ENCODE measurements around the gene WDR1. TPM values are rescaled to one million over a fixed set of nuclear protein-coding genes. Genes with fewer than 3 reads are reported as not detected.

The WDR1 gene
- total and polyA plus RNA-seq, 8 donors = 30.0 to 102 (median 57.7) TPM

DNA sequence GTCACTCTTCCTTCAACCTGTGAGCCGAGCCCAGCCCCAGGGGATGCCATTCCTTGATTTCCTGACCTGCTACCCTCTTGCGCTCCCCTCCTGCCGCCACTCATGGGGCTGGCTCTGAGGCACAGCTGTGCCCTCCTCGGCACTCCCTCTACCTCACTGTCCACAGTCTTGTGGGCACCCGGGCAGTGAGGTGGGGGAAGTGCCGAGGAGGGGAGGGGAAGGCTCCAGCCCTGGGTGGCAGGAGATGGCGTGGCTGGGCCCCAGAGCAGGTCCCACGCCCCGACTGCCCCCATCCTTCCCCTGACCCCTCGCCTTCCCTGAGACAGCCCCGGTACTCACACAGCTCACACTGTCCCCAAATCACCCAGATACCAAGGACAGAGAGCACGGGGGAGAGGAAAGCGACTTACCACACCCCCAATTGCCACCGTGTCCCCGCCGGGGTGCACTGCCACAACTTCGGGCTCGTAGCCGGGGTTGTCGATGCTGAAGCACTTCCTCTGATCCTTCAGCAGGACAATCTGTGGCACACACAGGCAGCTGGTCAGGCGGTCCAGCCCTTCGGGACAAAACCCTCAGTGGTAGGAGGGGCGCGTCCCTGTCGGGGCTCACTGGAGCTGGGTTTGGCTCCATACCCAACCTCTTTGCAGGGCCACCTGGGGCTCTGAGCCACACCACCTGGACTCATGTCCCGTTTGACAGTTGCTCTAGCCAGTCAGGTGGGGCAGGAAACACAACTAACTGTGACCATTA lies 37.9 kb downstream of the WDR1 start:
- 92 to 94% methylated on average over 25 to 26 of the region's 26 CpGs for WGBS, 2 donors

DNA sequence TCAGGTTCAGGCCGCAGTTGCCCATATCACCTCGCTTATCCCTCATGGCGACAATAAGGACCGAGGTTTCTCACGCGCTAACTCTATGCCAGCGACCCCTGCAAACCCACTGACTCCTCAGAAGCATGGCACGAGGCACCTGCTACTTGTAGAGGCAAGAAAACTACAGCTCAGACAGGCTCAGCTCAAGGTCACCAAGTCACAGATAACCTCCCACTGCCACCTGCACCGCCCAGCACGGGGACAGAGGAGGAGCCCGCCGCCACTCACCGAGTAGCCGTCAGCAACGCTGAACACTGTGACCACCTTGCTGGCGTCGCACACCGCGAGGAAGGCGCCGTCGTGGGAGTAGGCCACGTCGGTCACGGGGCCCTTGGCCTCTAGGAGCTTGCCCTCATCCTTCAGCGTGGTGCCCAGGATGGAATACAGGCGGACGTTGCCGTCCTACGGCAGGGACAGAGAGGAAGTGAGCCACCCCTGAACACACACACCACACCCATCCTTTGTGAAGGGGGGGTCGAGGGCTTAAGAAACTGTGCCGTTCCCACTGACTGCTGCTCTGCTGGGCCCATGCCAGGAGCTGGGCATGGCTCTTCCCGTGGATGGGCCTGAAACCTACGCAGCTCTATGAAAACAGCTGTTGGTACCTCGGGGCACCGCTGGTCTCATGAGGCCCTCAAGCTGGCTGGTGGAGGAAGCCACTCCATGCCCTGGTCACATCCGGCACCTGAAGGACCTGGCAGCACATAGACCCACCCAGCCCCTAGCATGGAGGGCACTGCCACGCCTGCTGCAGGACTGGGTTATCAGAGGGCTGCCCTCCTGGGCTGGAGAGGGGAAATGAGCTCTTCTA lies 38.9 kb downstream of the WDR1 start:
- TF ChIP-seq, protein P1, sequence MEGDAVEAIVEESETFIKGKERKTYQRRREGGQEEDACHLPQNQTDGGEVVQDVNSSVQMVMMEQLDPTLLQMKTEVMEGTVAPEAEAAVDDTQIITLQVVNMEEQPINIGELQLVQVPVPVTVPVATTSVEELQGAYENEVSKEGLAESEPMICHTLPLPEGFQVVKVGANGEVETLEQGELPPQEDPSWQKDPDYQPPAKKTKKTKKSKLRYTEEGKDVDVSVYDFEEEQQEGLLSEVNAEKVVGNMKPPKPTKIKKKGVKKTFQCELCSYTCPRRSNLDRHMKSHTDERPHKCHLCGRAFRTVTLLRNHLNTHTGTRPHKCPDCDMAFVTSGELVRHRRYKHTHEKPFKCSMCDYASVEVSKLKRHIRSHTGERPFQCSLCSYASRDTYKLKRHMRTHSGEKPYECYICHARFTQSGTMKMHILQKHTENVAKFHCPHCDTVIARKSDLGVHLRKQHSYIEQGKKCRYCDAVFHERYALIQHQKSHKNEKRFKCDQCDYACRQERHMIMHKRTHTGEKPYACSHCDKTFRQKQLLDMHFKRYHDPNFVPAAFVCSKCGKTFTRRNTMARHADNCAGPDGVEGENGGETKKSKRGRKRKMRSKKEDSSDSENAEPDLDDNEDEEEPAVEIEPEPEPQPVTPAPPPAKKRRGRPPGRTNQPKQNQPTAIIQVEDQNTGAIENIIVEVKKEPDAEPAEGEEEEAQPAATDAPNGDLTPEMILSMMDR (IDR thresholded peaks at IDR 0.05) = no peak
- intact Hi-C loops (cut with DNase I) = no loop called here
- H3K9me3 ChIP-seq = no peaks in the 10 kb centered on the region
- no peak overlapping the region for H3K27ac ChIP-seq
- H3K4me1 ChIP-seq = no peaks in the 10 kb centered on the region
- no peak overlapping the region for H3K4me3 ChIP-seq
- no peaks in the 10 kb centered on the region for H3K27me3 ChIP-seq
- 86 to 88% methylated on average over 38 of the region's 38 CpGs for WGBS, 2 donors
- ATAC-seq (peak in 2 of 4 donors; percentile 17 to 28), DNase-seq (peak in 3 of 6 donors; percentile 5 to 59 (median 15)), FAIRE-seq (no peak)
- peaks cover 3 to 80% (median 47%) of the 10 kb centered on the region in 3 donors for H3K36me3 ChIP-seq

More for the DNA sequence above, 37.9 kb downstream of the WDR1 start:
- ATAC-seq (no peak), DNase-seq (peak in 2 of 6 donors; percentile 15 to 60), FAIRE-seq (no peak)
- no peak overlapping the region for H3K4me3 ChIP-seq
- H3K27me3 ChIP-seq = no peaks in the 10 kb centered on the region
- H3K36me3 ChIP-seq = peaks cover 3 to 90% (median 55%) of the 10 kb centered on the region in 3 donors
- intact Hi-C loops (cut with DNase I) = no loop called here
- no peaks in the 10 kb centered on the region for H3K9me3 ChIP-seq
- no peak overlapping the region for H3K27ac ChIP-seq
- no peaks in the 10 kb centered on the region for H3K4me1 ChIP-seq
- TF ChIP-seq, protein P1 (IDR thresholded peaks at IDR 0.05) = no peak

DNA sequence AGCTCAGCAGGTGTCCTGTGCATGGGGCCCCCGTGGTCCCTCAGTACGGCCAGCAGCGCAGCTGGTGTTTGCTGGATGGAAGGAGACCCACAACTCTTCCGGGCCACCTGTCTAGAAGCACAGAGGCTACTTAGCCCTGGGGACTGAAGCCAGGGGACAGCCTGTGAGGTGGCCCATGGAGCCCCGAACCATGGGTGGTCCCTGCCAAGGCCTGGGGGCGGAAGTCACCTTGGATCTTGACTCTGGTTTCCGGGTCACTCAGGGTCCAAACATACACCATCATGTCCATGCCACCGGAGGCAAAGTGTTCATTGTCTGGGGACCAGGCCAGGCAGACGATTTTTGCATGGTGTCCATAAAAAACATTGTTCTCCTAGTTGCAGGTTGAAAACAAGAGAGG lies 39.5 kb downstream of the WDR1 start:
- no peaks in the 10 kb centered on the region for H3K4me1 ChIP-seq

DNA sequence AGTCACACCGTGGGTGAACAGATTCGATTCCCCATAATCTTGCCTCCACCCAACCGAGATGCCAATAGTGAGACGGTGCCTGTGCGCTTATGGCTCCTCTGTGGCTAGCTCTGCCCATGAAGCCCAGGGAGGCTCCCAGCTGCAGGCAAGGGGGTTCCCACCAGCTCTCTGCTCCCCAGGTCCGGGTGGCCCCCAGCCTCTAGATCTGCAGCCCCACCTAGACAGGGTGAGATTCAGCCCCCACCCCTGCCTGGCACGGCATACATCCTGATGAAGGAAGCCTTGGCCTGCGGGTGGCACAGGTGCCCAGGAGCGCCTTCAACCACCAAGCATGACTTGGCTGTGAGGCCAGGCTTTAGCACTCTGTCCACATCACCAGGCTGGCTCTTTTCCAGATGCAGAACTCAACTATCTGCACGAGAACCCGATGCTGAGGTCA lies 40.6 kb downstream of the WDR1 start:
- 83 to 86% methylated on average over 11 of the region's 11 CpGs for WGBS, 2 donors
- ATAC-seq (no peak), DNase-seq (peak in 2 of 6 donors; percentile 8 to 58), FAIRE-seq (no peak)
- no peaks in the 10 kb centered on the region for H3K9me3 ChIP-seq
- TF ChIP-seq, protein P1 (IDR thresholded peaks at IDR 0.05) = no peak
- no peak overlapping the region for H3K27ac ChIP-seq
- no peaks in the 10 kb centered on the region for H3K27me3 ChIP-seq
- no peaks in the 10 kb centered on the region for H3K4me1 ChIP-seq
- intact Hi-C loops (cut with DNase I) = no loop called here
- H3K4me3 ChIP-seq = no peak overlapping the region
- peaks cover 3 to 69% (median 39%) of the 10 kb centered on the region in 3 donors for H3K36me3 ChIP-seq

More for the DNA sequence above, 39.5 kb downstream of the WDR1 start:
- Histone ChIP-seq H3K27ac (no peak overlapping the region), H3K36me3 (peaks cover 3 to 74% (median 40%) of the 10 kb centered on the region in 3 donors), H3K4me3 (no peak overlapping the region), H3K9me3 (no peaks in the 10 kb centered on the region), H3K27me3 (no peaks in the 10 kb centered on the region)
- TF ChIP-seq, protein P1 (IDR thresholded peaks at IDR 0.05) = no peak
- FAIRE-seq = no peak
- ATAC-seq = no peak
- intact Hi-C loops (cut with DNase I) = no loop called here
- DNase-seq = peak in 1 of 6 donors; percentile 10
- WGBS, 2 donors = 84% methylated on average over 9 of the region's 9 CpGs
